ENCODE results near the gene MAGI3.
"Not testable (repeated sequence)": the region's sequence is repeated elsewhere in the genome, so short reads cannot be mapped to it uniquely, and the experiment has no call there.

MAGI3 gene

DNA sequence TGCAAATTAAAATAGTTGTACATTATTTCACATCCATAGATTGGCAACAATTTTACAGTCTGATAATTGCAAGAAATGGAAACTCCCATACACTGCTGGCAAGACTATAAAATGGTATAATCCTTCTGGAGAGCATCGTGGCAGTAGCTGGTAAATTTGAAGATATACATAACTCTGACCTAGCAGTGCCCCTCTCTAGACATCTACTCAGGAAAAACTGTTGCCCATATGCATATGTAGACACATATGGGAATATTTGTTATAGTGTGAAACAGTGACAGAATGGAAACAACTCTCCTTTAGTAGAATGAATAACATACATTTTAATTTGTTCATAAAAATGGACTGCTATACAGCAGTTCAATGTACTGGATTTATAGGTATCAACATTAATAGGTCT lies 191.8 kb downstream of the MAGI3 start:
- no peak for DNase-seq

DNA sequence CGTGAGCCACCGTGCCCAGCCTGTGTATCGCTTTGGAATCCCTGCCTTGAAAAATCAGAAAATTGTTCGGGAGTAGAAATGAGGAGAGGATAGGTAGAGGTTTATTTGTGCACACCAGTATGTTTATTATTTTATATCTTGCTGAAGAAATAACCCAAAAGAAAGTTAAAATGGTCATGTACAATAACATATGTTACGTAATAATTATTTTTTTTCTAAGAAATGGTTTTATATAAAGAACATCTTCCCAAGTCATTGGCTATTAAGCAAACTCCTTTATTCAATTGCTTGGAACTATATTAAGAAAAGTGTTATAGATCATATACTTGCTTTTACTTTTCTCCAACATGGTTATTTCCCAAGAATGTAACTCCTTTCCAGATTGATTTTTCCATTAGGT lies 197.2 kb downstream of the MAGI3 start:
- no peak for DNase-seq

DNA sequence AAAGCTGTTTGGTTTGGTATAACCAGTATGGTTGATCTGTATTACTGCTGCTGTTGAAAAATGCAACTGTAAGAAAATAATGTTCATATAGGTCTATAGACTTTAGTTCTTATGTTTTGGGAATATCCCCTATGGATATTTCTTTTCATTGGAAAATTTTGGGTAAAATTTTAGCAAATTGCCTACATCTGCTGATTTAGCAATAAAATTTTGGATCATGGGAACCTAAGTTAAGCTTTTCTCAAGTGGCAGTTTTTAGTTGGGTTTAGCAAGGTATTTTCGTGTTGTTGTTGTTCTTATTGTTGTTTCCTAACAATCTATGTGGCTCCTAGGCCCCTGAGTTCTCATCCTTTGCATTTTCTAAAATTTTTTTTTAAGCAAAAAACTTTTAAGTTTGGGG lies 201.9 kb downstream of the MAGI3 start:
- no peak for DNase-seq

DNA sequence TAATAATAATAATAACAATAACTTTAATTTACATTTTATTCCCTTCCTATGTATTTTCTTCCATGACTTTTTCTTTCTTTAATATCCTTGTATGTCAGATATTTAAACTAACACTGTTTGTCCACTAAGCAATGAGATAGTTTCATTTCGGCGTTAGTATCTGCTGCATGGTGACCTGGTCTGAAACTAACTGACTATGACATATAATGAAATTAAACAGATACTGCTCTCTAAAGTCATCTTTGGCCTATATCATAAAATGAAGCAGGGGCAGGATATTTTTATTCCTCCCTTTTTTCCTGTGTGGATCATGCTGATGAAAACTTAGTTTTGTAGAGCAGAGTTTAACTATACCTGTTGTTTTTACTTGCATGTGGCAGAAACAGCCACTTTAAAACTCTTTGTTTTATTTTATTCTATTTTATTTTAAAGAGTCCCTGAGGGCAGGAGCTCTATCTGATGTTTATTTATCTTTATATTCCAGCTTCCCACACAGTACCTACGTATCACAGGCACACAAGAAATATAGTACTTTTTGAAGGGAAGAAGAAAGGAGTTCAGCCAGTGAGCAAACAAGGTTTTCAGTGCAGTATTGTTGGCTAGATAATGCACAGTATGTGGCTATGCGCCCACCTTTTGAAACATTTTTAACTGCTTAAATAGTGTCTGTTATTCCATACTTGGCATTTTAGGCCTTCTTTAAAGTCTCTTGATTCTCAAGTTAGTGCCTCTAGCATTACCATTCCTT lies 203.4 kb downstream of the MAGI3 start:
- DNase-seq: no peak

DNA sequence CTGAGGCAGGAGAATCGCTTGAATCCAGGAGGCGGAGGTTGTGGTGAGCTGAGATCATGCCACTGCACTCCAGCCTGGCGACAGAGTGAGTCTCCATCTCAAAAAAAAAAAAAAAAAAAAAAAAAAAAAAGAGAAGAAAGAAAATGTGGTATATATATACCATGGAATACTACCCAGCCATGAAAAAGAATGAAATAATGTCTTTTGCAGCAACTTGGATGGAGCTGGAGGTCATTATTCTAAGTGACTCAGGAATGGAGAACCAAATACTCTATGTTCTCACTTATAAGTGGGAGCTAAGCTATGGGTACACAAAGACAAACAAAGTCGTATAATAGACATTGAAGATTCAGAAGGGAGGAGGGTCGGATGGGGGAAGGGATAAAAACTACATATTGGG lies 214.2 kb downstream of the MAGI3 start:
- not testable (repeated sequence) for DNase-seq

DNA sequence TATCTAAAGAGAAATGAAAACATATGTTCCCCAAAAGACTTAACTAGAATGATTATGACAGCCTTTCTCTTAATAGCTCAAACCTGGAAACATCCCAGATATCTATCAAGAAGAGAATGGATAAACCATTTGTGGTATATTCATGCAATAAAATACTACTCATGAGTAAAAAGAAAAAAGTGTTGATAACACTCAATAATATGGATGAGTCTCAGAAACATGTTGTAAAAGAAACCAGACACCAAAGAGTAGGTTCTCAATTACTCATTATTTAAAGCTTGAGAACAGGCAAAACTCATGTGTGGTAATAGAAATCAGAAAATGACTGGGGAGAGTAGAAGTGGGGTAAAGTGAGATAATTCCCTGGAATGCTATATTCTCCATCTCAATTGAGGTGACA lies 214.8 kb downstream of the MAGI3 start:
- DNase-seq: no peak

DNA sequence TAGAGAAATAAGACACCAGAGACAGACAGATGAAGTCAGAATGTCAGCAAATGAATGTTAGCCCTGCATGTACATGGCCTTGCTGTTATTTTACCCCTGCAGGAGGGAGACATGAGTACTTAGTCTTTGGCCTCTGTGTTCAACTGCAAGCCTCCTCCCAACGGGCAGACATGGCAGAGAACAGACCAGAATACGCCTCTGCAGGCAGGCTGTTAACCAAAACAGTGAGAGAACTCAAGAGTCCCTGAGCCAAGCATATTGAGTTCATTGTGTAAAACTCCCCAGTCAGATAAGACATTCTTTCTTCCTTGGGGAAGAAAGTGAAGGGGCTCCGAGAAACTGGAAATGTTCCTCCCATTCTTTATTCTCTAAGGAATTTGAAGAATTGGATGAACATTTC lies 218.1 kb downstream of the MAGI3 start:
- no peak for DNase-seq

DNA sequence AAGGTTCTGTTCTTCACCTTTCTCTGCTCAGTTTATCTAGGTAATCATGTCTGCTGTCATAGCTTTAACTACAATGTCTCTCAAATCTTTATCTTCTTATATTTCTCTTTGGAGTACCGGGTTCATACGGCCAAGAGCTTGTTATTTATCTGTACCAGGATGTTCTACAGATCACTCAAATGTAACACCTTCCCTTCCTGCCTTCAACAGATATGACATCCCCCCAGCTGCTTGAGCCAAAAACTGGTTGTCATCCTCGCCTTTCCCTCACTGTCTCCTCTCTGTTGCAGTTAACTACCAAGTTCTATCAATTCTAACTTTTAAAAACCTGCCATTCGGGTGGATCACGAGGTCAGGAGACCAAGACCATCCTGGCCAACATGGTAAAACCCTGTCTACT lies 220.1 kb downstream of the MAGI3 start:
- DNase-seq: no peak

DNA sequence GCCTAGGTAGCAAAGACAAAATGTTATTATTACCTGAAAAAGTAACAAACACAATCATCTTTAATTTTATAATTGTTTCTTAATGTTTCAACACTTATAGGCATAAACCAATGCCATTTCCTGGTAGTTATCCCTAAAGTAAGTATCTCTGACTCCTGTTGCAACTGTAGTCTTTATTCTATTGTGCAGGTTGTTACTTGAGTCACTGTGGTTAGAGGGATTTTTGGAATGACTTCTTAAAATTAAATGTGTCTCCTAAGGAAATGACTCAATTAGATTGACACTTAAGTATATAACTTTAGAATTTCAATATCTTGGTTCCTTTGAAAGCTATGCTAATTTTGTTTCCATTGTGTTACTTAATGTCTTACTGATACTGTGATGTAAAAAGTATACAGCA lies 225.1 kb downstream of the MAGI3 start:
- no peak for DNase-seq

DNA sequence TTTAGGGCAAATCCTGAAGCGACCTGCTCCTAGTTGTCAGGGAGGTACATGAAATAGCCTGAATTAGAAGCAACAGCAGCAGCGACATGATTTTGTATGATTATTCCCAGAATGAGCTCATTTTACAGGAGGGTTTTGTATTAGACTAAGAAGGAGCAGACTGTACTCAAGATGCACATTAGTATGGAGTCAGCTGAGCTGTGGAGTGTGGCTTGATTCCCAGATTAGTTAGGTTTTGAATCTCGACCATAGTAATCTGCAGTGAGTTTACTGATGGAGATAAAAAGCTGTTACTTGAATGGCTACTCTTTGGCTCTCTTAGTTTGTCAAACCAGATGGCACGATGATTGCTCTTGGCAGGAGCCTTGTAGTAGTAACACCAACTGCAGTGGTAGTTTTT lies 225.8 kb downstream of the MAGI3 start:
- no peak for DNase-seq

DNA sequence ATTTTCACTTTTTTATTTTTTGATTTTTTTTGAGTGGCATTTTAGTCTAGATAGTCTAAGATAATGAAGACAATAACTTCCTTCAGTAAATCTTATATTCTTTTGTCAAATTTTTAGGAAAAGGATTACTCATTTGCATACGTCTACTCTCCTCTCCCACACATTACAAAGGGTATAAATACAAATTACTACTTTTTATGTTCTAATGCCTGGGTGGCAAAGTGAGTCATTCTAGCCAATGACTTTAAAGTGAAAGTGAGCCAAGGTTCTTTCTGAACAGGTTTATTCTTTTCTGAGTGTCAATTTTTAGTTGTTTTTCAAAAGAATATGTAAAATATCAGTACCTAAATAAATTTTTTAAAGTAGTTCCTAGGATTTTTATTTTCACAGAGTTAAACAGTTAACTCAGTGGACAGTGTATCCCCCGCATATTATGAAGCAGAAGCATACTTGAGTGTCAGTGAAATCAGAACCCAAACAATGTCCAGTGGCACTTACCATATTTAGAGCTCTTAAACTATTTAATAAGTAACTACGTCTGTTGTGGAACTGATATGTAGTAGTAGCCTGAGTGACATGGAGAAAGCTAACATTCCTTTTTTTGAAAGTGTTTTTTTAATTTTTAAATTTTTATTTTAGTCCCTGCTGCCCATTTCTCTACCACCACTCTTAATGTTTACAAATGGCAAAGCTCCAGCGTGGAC lies 227.3 kb downstream of the MAGI3 start:
- DNase-seq: no peak

DNA sequence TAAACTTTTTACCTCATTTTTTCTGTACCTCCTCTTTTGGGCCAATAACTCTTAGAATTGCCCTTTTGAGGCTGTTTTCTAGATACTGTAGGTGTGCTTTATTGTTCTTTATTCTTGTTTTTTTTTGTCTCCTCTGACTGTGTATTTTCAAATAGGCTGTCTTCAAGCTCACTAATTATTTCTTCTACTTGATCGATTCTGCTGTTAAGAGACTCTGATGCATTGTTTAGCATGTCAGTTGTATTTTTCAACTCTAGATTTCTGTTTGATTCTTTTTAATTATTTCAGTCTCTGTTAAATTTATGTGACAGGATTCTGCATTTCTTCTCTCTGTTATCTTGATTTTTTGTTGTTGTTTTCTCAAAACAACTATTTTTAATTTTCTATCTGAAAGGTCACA lies 238.7 kb downstream of the MAGI3 start:
- no peak for DNase-seq

DNA sequence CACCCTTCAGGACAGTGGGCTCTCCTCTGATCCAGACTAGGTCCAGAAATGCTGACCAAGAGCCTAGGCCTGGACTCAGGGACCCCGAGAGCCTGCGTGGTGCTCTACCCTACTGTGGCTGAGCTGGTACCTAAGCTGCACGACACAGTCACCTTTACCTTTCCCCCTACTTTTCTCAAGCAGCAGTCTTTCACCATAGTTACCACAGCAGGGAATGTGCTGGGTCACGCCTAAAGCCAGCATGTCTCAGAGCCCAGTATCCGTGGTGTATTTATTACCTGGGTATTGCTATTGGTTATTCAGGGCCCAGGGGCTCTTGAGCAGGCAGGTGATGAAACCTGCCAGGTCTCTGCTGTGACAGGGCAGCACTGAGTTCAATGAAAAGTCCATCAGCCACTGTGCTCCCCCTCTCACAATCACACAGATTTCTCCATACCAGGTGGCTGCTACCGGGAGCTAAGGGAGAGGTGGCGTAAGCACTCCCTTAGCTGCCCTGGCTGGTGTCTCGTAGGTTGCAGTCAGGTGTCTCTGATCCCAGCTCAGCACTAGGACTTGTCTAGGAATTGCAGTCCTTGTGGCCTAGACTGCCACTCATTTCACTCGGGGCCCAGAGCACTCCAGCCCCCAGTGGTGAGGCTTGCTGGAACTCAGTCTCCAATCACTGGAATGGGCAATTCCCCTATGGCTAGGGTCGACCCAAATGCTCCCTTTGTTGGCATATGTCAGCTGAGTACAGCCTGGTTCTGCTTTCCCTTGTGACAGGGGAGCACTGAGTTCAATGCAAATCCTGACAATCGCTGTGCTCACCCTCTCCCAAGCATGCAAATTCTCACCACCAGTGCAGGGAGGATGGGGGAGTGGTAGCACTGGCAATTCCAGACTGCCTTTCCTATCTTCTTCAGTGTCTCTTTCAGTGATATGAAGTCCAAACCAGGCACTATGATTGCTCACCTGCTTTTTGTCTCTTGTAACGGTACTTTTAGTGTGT lies 240.3 kb downstream of the MAGI3 start:
- no peak for DNase-seq

DNA sequence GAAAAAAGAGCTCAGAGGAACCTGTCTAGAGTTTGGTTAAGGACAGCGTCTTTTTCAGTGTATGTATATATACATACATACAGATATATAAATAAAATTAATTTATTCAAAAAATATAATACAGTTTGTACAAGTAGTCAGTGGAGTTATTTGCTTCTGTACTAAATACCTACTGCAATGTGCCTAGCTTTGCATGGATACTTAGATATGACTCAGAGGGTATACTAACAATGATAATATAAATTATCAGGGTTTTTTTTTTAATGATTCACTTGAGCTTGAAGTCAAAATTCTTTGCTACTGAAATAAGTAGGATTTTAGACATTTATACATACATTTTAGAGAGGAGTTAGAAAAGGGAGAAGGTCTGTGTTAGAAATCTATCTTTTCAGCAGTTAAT lies 251.1 kb downstream of the MAGI3 start:
- DNase-seq: no peak

DNA sequence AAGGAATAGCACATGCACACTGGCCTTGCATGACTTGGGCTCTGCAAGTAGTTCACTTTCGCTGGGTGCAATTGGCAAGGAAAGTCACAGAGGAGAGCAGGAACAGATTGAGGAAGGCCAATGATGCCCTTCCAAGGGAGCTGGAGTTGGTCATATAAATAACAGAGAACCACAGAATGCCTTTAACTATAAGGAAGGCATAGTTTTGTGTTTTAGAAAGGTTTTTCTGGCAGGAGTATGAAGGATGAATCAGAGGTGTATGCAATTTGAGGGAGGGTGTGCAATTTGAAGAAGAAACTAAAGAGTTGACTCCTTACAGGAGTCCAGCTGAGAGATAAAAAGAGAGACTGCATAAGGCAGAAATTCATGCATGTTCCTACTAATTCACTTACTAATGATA lies 256.8 kb downstream of the MAGI3 start:
- DNase-seq: no peak

DNA sequence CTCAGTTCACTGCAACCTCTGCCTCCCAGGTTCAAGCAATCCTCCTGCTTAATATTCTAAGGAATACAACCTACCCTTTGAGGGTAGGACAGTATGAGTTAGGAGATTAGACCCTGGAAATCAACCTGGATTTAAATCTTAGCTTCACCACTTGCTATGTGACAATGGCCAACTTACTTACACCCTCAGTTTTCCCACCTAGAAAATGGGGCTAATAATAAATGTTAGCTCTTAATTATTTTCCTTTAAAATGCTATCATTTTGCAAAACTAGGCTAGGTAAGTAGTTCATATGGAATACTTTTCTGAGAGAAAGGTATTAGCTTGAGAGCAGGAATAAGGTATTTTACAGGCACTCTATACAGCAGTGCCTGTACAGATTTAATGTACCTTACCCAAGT lies 258.2 kb downstream of the MAGI3 start:
- DNase-seq: no peak

DNA sequence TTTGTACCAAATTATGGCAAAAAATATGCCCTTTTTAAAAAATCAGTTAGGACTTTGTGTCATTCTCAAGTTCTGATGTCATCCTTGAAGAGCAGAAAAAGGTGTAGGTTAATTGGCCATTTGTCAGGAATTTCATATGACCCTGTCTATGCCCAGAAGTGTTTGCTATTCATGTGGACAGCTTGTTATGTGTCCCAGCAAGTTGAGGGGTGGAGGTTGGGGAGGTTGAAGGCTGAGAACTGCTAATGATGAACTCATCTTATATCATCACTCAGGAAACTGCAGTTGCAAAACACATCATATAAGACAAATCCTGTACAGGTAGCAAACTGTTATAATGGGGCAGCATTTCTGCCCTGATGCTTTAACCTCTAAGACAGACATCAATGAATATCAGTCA lies 262.5 kb downstream of the MAGI3 start:
- DNase-seq: no peak

DNA sequence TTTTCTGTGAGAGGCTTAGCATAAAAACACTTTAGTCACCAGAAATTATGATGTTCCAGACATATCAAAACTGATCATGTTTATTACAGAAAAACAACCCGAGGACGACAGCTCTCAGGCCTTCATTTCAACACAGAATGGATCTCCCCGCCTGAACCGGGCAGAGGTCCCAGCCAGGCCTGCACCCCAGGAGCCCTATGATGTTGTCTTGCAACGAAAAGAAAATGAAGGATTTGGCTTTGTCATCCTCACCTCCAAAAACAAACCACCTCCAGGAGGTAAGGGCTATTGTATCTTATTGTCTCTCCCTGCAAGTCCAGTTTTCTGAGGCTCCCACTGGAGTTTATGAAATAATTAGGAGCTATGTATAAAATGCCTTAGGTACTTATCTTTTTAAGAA lies 263.4 kb downstream of the MAGI3 start:
- no peak for DNase-seq

DNA sequence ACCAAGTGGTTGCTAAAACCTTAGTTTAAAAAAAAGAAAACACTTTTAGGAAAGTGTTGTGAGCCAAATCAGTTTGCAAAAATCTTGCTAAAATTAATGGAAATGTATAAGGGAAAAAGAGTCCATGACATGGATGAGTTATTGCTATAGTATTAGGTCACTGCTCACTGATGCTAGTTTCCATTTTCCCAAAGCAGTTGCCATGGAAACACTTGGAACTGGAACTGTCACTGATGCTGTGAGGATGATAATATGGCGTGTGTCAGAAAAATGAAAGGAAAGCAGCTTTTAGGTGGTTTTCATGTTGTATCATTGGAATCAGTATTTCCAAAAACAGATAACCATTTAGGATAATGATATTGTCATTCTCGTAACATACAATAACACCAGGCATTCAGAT lies 264.6 kb downstream of the MAGI3 start:
- no peak for DNase-seq

DNA sequence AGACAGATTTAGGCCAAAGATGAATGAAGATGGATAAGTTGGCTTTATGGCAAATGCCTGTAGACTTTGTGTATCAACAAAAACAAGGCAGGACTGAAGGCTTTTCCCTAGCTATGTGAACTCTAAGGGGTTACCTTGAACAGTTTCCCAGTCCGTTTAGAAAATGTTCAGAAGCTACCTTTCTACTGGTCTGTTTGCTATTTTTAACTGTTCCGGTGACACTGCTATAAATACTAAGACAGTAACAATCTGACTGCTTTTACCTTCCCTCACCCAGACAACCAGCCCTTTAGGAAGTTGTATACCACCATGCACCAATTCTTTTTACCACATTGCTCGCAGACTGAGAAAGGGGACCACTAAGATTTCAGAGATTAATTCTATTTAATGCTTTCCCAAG lies 266.8 kb downstream of the MAGI3 start:
- no peak for DNase-seq

DNA sequence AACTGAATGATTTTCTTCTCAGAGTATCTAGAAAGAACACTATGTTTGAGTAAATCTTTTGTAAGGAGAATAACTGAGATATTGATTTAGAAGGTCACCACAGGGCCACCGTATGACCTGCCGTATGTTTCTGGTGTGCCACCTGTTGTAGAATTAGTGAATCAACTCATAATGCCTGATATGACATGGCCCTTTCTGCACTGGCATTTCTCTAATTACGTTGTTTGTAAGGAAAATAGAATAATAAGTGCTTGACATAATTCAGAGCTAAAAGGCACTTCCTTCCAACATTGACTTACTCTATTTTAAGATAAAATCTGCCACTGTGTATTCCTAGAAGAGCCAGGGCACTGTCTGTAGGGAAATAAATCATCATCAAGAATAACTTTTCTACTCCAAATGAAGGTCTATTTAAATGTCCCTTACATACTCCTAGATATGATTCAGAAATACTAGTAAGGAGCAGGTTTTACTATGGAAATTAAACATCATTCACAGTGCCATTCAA lies 267.3 kb downstream of the MAGI3 start:
- DNase-seq: no peak

DNA sequence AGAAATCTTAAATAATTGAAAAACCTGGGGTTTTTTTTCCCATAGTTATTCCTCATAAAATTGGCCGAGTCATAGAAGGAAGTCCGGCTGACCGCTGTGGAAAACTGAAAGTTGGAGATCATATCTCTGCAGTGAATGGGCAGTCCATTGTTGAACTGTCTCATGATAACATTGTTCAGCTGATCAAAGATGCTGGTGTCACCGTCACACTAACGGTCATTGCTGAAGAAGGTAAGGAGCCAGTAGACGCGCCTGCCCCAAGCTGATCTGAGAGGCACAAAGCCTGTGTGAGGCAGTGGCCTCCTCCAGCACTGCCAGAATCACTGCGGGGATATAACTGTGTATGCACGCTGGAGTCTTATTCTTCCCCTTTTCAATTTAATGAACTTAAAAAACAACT lies 268.7 kb downstream of the MAGI3 start:
- DNase-seq: no peak

DNA sequence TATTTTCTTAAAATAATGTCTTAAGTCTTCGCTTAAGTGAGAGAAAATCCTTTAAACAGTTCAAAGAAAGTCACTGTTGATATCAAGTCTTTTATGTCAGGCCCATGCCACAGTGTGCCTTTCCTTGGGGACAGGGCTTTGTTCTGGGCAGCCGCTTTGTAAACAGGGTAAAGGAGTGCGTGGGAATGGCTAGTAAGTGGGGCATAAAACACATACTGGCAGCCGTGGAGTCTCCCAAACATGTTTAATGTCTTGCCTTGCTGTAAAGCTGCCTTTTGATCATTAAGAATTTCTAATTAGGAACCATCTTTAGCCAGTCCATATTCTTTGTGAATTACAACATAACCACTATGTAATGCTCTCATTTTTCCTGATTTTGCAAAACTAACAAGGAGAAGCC lies 269.2 kb downstream of the MAGI3 start:
- no peak for DNase-seq

Data from central memory CD4-positive, alpha-beta T cell (primary cell).